GM23338 (cell line): ENCODE data around the gene TRIM31. TPM values are rescaled to one million over a fixed set of nuclear protein-coding genes. Genes with fewer than 3 reads are reported as not detected.

Experiments
- ATAC-seq: fragments of 200-7000 bp; cut with Tn5 transposase; 3 replicates; pipeline ENCODE4 v1.9.1; 2020
- DNase-seq: peaks from one replicate; pipeline ENCODE4 v3.0.0-alpha.2; 2015; ENCODE audit warnings: low spot score
- H2AFZ ChIP-seq: fragments of 200-600 bp; sonication (generic); 2 replicates; pipeline ENCODE4 v1.8.0; 2016; ENCODE audit warnings: antibody characterized with exemption, mild to moderate bottlenecking, moderate library complexity
- H3F3A ChIP-seq: fragments of 200-600 bp; sonication (generic); replicated peaks from 2 replicates; pipeline ENCODE4 v1.8.0; 2017; ENCODE audit warnings: antibody characterized with exemption, mixed run types, low read depth
- H3K27ac ChIP-seq: fragments of 200-600 bp; sonication (generic); 2 replicates; pipeline ENCODE4 v1.6.1; 2016; ENCODE audit warnings: low read depth
- H3K27me3 ChIP-seq: fragments of 200-600 bp; sonication (generic); 2 replicates; pipeline ENCODE4 v1.8.0; 2016; ENCODE audit warnings: mild to moderate bottlenecking, mixed run types, moderate library complexity; ENCODE audit not compliant: insufficient read depth
- H3K36me3 ChIP-seq: fragments of 200-600 bp; sonication (generic); 2 replicates; pipeline ENCODE4 v1.8.0; 2016; ENCODE audit warnings: mild to moderate bottlenecking; ENCODE audit not compliant: insufficient read depth
- H3K4me1 ChIP-seq: fragments of 200-600 bp; sonication (generic); 2 replicates; pipeline ENCODE4 v1.8.0; 2016; ENCODE audit warnings: mild to moderate bottlenecking, moderate library complexity; ENCODE audit not compliant: insufficient read depth
- H3K4me2 ChIP-seq: fragments of 200-600 bp; sonication (generic); 2 replicates; pipeline ENCODE4 v1.7.1; 2017; ENCODE audit warnings: mixed run types
- H3K4me3 ChIP-seq: fragments of 200-600 bp; sonication (generic); 2 replicates; pipeline ENCODE4 v1.6.1; 2016; ENCODE audit warnings: mixed run types
- H3K79me2 ChIP-seq: fragments of 200-600 bp; sonication (generic); replicated peaks from 2 replicates; pipeline ENCODE4 v1.8.0; 2017; ENCODE audit warnings: mild to moderate bottlenecking; ENCODE audit not compliant: insufficient read depth
- H3K9me2 ChIP-seq: fragments of 200-600 bp; sonication (generic); 2 replicates; pipeline ENCODE4 v1.8.0; 2017; ENCODE audit not compliant: insufficient read depth
- H4K20me1 ChIP-seq: fragments of 200-600 bp; sonication (generic); replicated peaks from 2 replicates; pipeline ENCODE4 v1.8.0; 2017; ENCODE audit warnings: mild to moderate bottlenecking; ENCODE audit not compliant: insufficient read depth
- H3K27ac Mint-ChIP-seq: 2 replicates; pipeline ENCODE4 v1.8.0; 2020; ENCODE audit warnings: inconsistent platforms, mild to moderate bottlenecking, moderate library complexity, mixed read lengths
- H3K27me3 Mint-ChIP-seq: 3 replicates; pipeline ENCODE4 v1.8.0; 2022; ENCODE audit warnings: low read depth, mild to moderate bottlenecking, moderate library complexity, mixed read lengths, inconsistent platforms; ENCODE audit not compliant: insufficient read depth, poor library complexity
- H3K36me3 Mint-ChIP-seq: 3 replicates; pipeline ENCODE4 v1.8.0; 2021; ENCODE audit warnings: low read depth, mild to moderate bottlenecking, inconsistent platforms, moderate library complexity, mixed read lengths
- H3K4me1 Mint-ChIP-seq: 3 replicates; pipeline ENCODE4 v1.8.0; 2020; ENCODE audit warnings: mild to moderate bottlenecking, inconsistent platforms, mixed read lengths
- H3K4me3 Mint-ChIP-seq: 3 replicates; pipeline ENCODE4 v1.8.0; 2021; ENCODE audit warnings: moderate library complexity, mild to moderate bottlenecking, inconsistent platforms, mixed read lengths
- H3K9me3 Mint-ChIP-seq: 3 replicates; pipeline ENCODE4 v1.8.0; 2020; ENCODE audit warnings: moderate library complexity, mild to moderate bottlenecking, inconsistent platforms, mixed read lengths
- EZH2 ChIP-seq: fragments of 200-600 bp; sonication (generic); IDR thresholded peaks from one replicate; pipeline ENCODE4 v1.8.0; 2017; ENCODE audit warnings: antibody characterized with exemption, mild to moderate bottlenecking, low read depth; ENCODE audit not compliant: unreplicated experiment
- EZH2phosphoT487 ChIP-seq: fragments of 200-600 bp; sonication (generic); IDR thresholded peaks from one replicate; pipeline ENCODE4 v1.8.1; 2018; ENCODE audit warnings: antibody characterized with exemption; ENCODE audit not compliant: unreplicated experiment
- JUNB ChIP-seq: IDR thresholded peaks from one replicate; pipeline ENCODE4 v1.6.1; 2016; ENCODE audit warnings: antibody characterized with exemption; ENCODE audit not compliant: unreplicated experiment
- NANOG ChIP-seq: IDR thresholded peaks from 2 replicates; pipeline ENCODE4 v1.6.1; 2016; ENCODE audit warnings: antibody characterized with exemption, borderline replicate concordance
- POLR2AphosphoS5 ChIP-seq: IDR thresholded peaks from 2 replicates; pipeline ENCODE4 v1.6.1; 2016; ENCODE audit warnings: antibody characterized with exemption, low read depth
- STAT1 ChIP-seq: IDR thresholded peaks from one replicate; pipeline ENCODE4 v1.6.1; 2016; ENCODE audit warnings: antibody characterized with exemption; ENCODE audit not compliant: unreplicated experiment
- ZNF114 ChIP-seq: fragments of 250-450 bp; sonication (Bioruptor Pico); IDR thresholded peaks from 2 replicates; pipeline ENCODE4 v1.5.0; 2020; ENCODE audit warnings: mild to moderate bottlenecking, moderate library complexity
- ZNF331 ChIP-seq: fragments of 250-450 bp; sonication (Bioruptor Pico); IDR thresholded peaks from 2 replicates; pipeline ENCODE4 v1.5.0; 2020; ENCODE audit warnings: low read depth, mild to moderate bottlenecking, moderate library complexity
- polyA plus RNA-seq: library from polyadenylated mRNA; unstranded; fragments of >200 nt; fragmentation: Nextera tagmentation; extraction: Ambion mirVana; gene quantifications from 2 replicates; pipeline ENCODE4 v1.2.1, GENCODE V29; 2016
- total RNA-seq: library from RNA; depleted of rRNA; stranded (reverse); fragments of >200 nt; shearing (Covaris generic); gene quantifications from 2 replicates; pipeline ENCODE4 v1.2.3, GENCODE V29; 2014
- TF ChIP-seq, protein P1 (sequence below): fragments of 250-450 bp; sonication (Bioruptor Pico); IDR thresholded peaks from 2 replicates; pipeline ENCODE4 v1.5.0; 2020; ENCODE audit warnings: mild to moderate bottlenecking, moderate library complexity
- TF ChIP-seq, protein P2 (sequence below): IDR thresholded peaks from 2 replicates; pipeline ENCODE4 v1.6.1; 2016; ENCODE audit warnings: antibody characterized with exemption
- TF ChIP-seq, protein P3 (sequence below): IDR thresholded peaks from one replicate; pipeline ENCODE4 v1.6.1; 2018; ENCODE audit warnings: antibody characterized with exemption; ENCODE audit not compliant: unreplicated experiment

Gene TRIM31
- total and polyA plus RNA-seq, 2 experiments from 2014 or later, result 0.26 TPM; not detected in 1

DNA sequence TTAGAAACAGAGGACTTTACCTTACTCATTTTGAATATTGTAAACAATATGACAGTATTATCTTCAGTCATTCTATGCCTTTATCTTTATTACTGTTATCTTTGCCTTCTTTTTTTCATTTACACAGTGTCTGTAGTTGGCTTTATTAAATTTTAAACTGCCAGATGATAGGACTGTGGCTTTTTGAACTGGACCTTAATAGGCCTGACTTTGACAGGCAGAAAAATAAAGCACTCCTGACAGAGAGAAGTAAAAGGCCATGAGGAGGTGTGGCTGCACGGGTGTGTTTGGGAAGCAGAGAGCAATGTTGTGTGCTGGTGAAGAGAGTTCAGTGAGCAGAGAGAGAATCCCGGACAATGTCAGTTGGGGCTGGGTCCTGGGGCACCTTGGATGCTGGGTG, 30.9 kb upstream of the TRIM31 start:
- H3K27me3 Mint-ChIP-seq, result peaks cover 2% of the 10 kb centered on the region
- H3K9me3 Mint-ChIP-seq, result no peaks in the 10 kb centered on the region
- Histone ChIP-seq H3K9me2 (no peaks in the 10 kb centered on the region), H3K4me3 (no peak overlapping the region), H3F3A (no peaks in the 10 kb centered on the region), H3K27me3 (no peaks in the 10 kb centered on the region), H3K36me3 (no peaks in the 10 kb centered on the region), H3K79me2 (no peaks in the 10 kb centered on the region), H3K4me1 (no peaks in the 10 kb centered on the region), H4K20me1 (no peaks in the 10 kb centered on the region), H3K27ac (no peak overlapping the region), H3K4me2 (no peak overlapping the region), H2AFZ (no peak overlapping the region)
- ATAC-seq (no peak), DNase-seq (no peak)
- no peak overlapping the region for H3K4me3 Mint-ChIP-seq
- H3K4me1 Mint-ChIP-seq, result peaks cover 5% of the 10 kb centered on the region
- no peak for TF ChIP-seq NANOG
- no peaks in the 10 kb centered on the region for H3K36me3 Mint-ChIP-seq
- H3K27ac Mint-ChIP-seq, result no peak overlapping the region

DNA sequence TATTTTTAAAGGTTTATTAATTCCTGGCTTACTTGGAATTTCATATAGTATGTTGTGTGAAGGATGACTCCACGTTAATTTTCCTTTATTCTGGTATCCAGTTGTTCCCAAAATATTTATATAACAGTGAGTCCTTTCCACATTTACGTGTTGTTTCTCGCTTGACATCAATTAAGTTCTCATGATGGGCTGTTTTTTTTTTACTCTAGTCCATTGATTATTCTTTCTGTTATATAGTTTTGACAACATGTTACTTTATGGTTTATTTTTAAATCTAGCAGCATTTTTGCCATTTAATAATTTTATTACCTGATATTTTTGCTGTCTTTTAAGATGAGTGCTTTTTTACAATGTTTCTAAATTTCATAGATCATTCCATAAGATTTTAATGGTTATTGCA, 29.8 kb upstream of the TRIM31 start:
- no peak overlapping the region for H3K27ac ChIP-seq
- ATAC-seq (no peak), DNase-seq (no peak)
- no peaks in the 10 kb centered on the region for H3K27me3 ChIP-seq
- Mint-ChIP-seq H3K4me3 (no peak overlapping the region), H3K27ac (no peak overlapping the region), H3K9me3 (no peaks in the 10 kb centered on the region), H3K27me3 (peaks cover 2% of the 10 kb centered on the region), H3K36me3 (no peaks in the 10 kb centered on the region), H3K4me1 (peaks cover 5% of the 10 kb centered on the region)
- H3K4me2 ChIP-seq, result no peak overlapping the region
- no peaks in the 10 kb centered on the region for H3F3A ChIP-seq
- H3K4me1 ChIP-seq, result no peaks in the 10 kb centered on the region
- no peak overlapping the region for H2AFZ ChIP-seq
- no peak overlapping the region for H3K4me3 ChIP-seq
- no peaks in the 10 kb centered on the region for H4K20me1 ChIP-seq
- no peaks in the 10 kb centered on the region for H3K36me3 ChIP-seq
- no peaks in the 10 kb centered on the region for H3K9me2 ChIP-seq
- TF ChIP-seq EZH2phosphoT487 (no peak), STAT1 (no peak), ZNF114 (CRISPR knock-in tag) (no peak), ZNF331 (CRISPR knock-in tag) (no peak), POLR2AphosphoS5 (no peak), JUNB (no peak), NANOG (no peak), EZH2 (no peak)
- TF ChIP-seq, protein P1, sequence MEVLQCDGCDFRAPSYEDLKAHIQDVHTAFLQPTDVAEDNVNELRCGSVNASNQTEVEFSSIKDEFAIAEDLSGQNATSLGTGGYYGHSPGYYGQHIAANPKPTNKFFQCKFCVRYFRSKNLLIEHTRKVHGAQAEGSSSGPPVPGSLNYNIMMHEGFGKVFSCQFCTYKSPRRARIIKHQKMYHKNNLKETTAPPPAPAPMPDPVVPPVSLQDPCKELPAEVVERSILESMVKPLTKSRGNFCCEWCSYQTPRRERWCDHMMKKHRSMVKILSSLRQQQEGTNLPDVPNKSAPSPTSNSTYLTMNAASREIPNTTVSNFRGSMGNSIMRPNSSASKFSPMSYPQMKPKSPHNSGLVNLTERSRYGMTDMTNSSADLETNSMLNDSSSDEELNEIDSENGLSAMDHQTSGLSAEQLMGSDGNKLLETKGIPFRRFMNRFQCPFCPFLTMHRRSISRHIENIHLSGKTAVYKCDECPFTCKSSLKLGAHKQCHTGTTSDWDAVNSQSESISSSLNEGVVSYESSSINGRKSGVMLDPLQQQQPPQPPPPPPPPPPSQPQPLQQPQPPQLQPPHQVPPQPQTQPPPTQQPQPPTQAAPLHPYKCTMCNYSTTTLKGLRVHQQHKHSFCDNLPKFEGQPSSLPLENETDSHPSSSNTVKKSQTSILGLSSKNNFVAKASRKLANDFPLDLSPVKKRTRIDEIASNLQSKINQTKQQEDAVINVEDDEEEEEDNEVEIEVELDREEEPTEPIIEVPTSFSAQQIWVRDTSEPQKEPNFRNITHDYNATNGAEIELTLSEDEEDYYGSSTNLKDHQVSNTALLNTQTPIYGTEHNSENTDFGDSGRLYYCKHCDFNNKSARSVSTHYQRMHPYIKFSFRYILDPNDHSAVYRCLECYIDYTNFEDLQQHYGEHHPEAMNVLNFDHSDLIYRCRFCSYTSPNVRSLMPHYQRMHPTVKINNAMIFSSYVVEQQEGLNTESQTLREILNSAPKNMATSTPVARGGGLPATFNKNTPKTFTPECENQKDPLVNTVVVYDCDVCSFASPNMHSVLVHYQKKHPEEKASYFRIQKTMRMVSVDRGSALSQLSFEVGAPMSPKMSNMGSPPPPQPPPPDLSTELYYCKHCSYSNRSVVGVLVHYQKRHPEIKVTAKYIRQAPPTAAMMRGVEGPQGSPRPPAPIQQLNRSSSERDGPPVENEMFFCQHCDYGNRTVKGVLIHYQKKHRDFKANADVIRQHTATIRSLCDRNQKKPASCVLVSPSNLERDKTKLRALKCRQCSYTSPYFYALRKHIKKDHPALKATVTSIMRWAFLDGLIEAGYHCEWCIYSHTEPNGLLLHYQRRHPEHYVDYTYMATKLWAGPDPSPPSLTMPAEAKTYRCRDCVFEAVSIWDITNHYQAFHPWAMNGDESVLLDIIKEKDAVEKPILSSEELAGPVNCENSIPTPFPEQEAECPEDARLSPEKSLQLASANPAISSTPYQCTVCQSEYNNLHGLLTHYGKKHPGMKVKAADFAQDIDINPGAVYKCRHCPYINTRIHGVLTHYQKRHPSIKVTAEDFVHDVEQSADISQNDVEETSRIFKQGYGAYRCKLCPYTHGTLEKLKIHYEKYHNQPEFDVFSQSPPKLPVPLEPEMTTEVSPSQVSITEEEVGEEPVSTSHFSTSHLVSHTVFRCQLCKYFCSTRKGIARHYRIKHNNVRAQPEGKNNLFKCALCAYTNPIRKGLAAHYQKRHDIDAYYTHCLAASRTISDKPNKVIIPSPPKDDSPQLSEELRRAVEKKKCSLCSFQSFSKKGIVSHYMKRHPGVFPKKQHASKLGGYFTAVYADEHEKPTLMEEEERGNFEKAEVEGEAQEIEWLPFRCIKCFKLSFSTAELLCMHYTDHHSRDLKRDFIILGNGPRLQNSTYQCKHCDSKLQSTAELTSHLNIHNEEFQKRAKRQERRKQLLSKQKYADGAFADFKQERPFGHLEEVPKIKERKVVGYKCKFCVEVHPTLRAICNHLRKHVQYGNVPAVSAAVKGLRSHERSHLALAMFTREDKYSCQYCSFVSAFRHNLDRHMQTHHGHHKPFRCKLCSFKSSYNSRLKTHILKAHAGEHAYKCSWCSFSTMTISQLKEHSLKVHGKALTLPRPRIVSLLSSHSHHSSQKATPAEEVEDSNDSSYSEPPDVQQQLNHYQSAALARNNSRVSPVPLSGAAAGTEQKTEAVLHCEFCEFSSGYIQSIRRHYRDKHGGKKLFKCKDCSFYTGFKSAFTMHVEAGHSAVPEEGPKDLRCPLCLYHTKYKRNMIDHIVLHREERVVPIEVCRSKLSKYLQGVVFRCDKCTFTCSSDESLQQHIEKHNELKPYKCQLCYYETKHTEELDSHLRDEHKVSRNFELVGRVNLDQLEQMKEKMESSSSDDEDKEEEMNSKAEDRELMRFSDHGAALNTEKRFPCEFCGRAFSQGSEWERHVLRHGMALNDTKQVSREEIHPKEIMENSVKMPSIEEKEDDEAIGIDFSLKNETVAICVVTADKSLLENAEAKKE (CRISPR knock-in tag), result no peak
- TF ChIP-seq, protein P2, sequence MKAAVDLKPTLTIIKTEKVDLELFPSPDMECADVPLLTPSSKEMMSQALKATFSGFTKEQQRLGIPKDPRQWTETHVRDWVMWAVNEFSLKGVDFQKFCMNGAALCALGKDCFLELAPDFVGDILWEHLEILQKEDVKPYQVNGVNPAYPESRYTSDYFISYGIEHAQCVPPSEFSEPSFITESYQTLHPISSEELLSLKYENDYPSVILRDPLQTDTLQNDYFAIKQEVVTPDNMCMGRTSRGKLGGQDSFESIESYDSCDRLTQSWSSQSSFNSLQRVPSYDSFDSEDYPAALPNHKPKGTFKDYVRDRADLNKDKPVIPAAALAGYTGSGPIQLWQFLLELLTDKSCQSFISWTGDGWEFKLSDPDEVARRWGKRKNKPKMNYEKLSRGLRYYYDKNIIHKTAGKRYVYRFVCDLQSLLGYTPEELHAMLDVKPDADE, result no peak
- TF ChIP-seq, protein P3, sequence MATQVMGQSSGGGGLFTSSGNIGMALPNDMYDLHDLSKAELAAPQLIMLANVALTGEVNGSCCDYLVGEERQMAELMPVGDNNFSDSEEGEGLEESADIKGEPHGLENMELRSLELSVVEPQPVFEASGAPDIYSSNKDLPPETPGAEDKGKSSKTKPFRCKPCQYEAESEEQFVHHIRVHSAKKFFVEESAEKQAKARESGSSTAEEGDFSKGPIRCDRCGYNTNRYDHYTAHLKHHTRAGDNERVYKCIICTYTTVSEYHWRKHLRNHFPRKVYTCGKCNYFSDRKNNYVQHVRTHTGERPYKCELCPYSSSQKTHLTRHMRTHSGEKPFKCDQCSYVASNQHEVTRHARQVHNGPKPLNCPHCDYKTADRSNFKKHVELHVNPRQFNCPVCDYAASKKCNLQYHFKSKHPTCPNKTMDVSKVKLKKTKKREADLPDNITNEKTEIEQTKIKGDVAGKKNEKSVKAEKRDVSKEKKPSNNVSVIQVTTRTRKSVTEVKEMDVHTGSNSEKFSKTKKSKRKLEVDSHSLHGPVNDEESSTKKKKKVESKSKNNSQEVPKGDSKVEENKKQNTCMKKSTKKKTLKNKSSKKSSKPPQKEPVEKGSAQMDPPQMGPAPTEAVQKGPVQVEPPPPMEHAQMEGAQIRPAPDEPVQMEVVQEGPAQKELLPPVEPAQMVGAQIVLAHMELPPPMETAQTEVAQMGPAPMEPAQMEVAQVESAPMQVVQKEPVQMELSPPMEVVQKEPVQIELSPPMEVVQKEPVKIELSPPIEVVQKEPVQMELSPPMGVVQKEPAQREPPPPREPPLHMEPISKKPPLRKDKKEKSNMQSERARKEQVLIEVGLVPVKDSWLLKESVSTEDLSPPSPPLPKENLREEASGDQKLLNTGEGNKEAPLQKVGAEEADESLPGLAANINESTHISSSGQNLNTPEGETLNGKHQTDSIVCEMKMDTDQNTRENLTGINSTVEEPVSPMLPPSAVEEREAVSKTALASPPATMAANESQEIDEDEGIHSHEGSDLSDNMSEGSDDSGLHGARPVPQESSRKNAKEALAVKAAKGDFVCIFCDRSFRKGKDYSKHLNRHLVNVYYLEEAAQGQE, result no peak
- H3K79me2 ChIP-seq, result no peaks in the 10 kb centered on the region
